Smooth muscle cell (in vitro differentiated cells): ENCODE results near the gene SORCS2. TPM values are rescaled to one million over a fixed set of nuclear protein-coding genes. Genes with fewer than 3 reads are reported as not detected.

ENCODE experiments used
- DNase-seq: peaks from one replicate; lab custom pipeline; 2025; ENCODE audit not compliant: unreplicated experiment; lab: John Stamatoyannopoulos, UW
- H2AFZ ChIP-seq: fragments of 200-600 bp; sonication (generic); 2 replicates; pipeline ENCODE4 v1.6.0; 2016; ENCODE audit warnings: antibody characterized with exemption, low read depth, mild to moderate bottlenecking
- H3F3A ChIP-seq: fragments of 200-600 bp; sonication (generic); 2 replicates; pipeline ENCODE4 v1.6.0; 2017; ENCODE audit warnings: antibody characterized with exemption, low read depth
- H3K27ac ChIP-seq: fragments of 200-600 bp; sonication (generic); 2 replicates; pipeline ENCODE4 v1.5.1; 2016; ENCODE audit warnings: low read depth, mild to moderate bottlenecking
- H3K27me3 ChIP-seq: fragments of 200-600 bp; sonication (generic); 2 replicates; pipeline ENCODE4 v1.6.1; 2016; ENCODE audit warnings: low read depth, mild to moderate bottlenecking
- H3K36me3 ChIP-seq: fragments of 200-600 bp; sonication (generic); 2 replicates; pipeline ENCODE4 v1.5.1; 2016; ENCODE audit warnings: low read depth
- H3K4me1 ChIP-seq: fragments of 200-600 bp; sonication (generic); 2 replicates; pipeline ENCODE4 v1.5.1; 2016; ENCODE audit warnings: low read depth
- H3K4me2 ChIP-seq: fragments of 200-600 bp; sonication (generic); 2 replicates; pipeline ENCODE4 v1.6.0; 2016; ENCODE audit warnings: mild to moderate bottlenecking
- H3K4me3 ChIP-seq: fragments of 200-600 bp; sonication (generic); 2 replicates; pipeline ENCODE4 v1.5.1; 2016; ENCODE audit warnings: mild to moderate bottlenecking
- H3K79me2 ChIP-seq: fragments of 200-600 bp; sonication (generic); 2 replicates; pipeline ENCODE4 v1.6.0; 2016; ENCODE audit warnings: low read depth, mild to moderate bottlenecking
- H3K9ac ChIP-seq: fragments of 200-600 bp; sonication (generic); 2 replicates; pipeline ENCODE4 v1.6.0; 2016; ENCODE audit warnings: low read depth
- H3K9me3 ChIP-seq: fragments of 200-600 bp; sonication (generic); replicated peaks from 2 replicates; pipeline ENCODE4 v1.5.1; 2016; ENCODE audit warnings: low read depth
- H4K20me1 ChIP-seq: fragments of 200-600 bp; sonication (generic); 2 replicates; pipeline ENCODE4 v1.6.0; 2016; ENCODE audit warnings: low read depth
- CTCF ChIP-seq: fragments of 200-600 bp; sonication (generic); IDR thresholded peaks from 2 replicates; pipeline ENCODE4 v1.5.1; 2017; ENCODE audit warnings: borderline replicate concordance, mild to moderate bottlenecking, antibody characterized with exemption; ENCODE audit not compliant: insufficient read depth, poor library complexity, severe bottlenecking
- WGBS: methylation state at CpG from one replicate; pipeline ENCODE4 v1.1.7; 2016; ENCODE audit warnings: low lambda C conversion rate; 5-methylcytosine and 5-hydroxymethylcytosine counted together
- polyA plus RNA-seq: library from polyadenylated mRNA; unstranded; fragments of >200 nt; fragmentation: Nextera tagmentation; extraction: Ambion mirVana; gene quantifications from 2 replicates; pipeline ENCODE4 v1.2.1, GENCODE V29; 2016
- total RNA-seq: library from RNA; depleted of rRNA; stranded (reverse); fragments of >200 nt; gene quantifications from 2 replicates; pipeline ENCODE4 v1.2.3, GENCODE V29; 2014

Gene SORCS2
- total and polyA plus RNA-seq, 2 experiments from 2014 or later: 5.2 to 9.3 TPM

DNA sequence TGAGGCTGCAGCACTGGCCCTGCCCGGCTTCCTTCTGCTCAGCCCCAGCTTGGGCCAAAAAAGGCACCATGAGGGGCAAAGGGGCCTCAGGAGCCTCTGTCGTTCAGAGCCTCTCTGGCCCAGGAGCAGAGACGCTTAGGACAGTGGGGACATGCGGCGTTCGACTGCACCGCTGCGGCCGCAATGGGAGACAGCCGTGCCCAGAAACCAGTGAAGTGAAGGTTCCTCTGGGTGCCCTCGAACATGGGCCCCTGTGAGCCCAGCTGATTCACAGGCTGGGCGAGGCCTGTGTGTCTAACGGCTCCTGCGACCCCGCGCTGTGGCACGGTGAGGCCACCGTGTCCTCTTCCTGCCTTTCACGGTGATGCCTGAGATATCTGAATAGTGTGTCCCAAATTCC, 512.3 kb downstream of the SORCS2 start:
- Histone ChIP-seq H3K27ac (no peak overlapping the region), H4K20me1 (no peaks in the 10 kb centered on the region), H3K36me3 (no peaks in the 10 kb centered on the region), H3K9me3 (no peaks in the 10 kb centered on the region), H3K4me1 (no peaks in the 10 kb centered on the region), H3K27me3 (no peaks in the 10 kb centered on the region), H3K4me3 (no peak overlapping the region), H3K79me2 (no peaks in the 10 kb centered on the region), H3K9ac (no peak overlapping the region), H3K4me2 (no peak overlapping the region), H3F3A (no peaks in the 10 kb centered on the region), H2AFZ (no peak overlapping the region)
- DNase-seq: no peak
- no peak for TF ChIP-seq CTCF
- 95% methylated on average over 19 of the region's 19 CpGs for WGBS

GRCh38 chr4:7705062-7705461, 512.7 kb downstream of the SORCS2 start:
- Histone ChIP-seq H3K36me3 (no peaks in the 10 kb centered on the region), H3K27me3 (no peaks in the 10 kb centered on the region), H4K20me1 (no peaks in the 10 kb centered on the region), H2AFZ (no peak overlapping the region), H3K27ac (no peak overlapping the region), H3K4me1 (no peaks in the 10 kb centered on the region), H3F3A (no peaks in the 10 kb centered on the region), H3K4me2 (no peak overlapping the region), H3K9ac (no peak overlapping the region), H3K79me2 (no peaks in the 10 kb centered on the region), H3K4me3 (no peak overlapping the region), H3K9me3 (no peaks in the 10 kb centered on the region)
- no peak for TF ChIP-seq CTCF
- 79% methylated on average over 8 of the region's 8 CpGs for whole genome bisulfite sequencing
- no peak for DNase-seq

- Histone ChIP-seq H3K27me3 (no peaks in the 10 kb centered on the region), H3K9me3 (no peaks in the 10 kb centered on the region), H2AFZ (no peak overlapping the region), H3K27ac (no peak overlapping the region), H3K4me2 (no peak overlapping the region), H3K36me3 (no peaks in the 10 kb centered on the region), H3K4me1 (no peaks in the 10 kb centered on the region), H3K9ac (no peak overlapping the region), H3K4me3 (no peak overlapping the region), H3F3A (no peaks in the 10 kb centered on the region), H4K20me1 (no peaks in the 10 kb centered on the region), H3K79me2 (no peaks in the 10 kb centered on the region)
- DNase-seq: no peak
- TF ChIP-seq CTCF: no peak
- 92% methylated on average over 7 of the region's 7 CpGs for WGBS
Measured at GRCh38 chr4:7705593-7705992, 513.3 kb downstream of the SORCS2 start.

GRCh38 chr4:7708238-7708637, 515.9 kb downstream of the SORCS2 start:
- no peak for DNase-seq
- Histone ChIP-seq H3K4me2 (no peak overlapping the region), H3K27ac (no peak overlapping the region), H3K36me3 (no peaks in the 10 kb centered on the region), H3K4me3 (no peak overlapping the region), H4K20me1 (no peaks in the 10 kb centered on the region), H3K9ac (no peak overlapping the region), H3K9me3 (no peaks in the 10 kb centered on the region), H3K4me1 (no peaks in the 10 kb centered on the region), H2AFZ (no peak overlapping the region), H3F3A (no peaks in the 10 kb centered on the region), H3K79me2 (no peaks in the 10 kb centered on the region), H3K27me3 (no peaks in the 10 kb centered on the region)
- no peak for TF ChIP-seq CTCF
- 90% methylated on average over 17 of the region's 17 CpGs for WGBS
